Memory B cell (primary cell): ENCODE measurements around the gene THUMPD3.

Source experiments
- ATAC-seq: fragments of 150-1000 bp; cut with Tn5 transposase; 2 replicates; pipeline ENCODE4 v1.10.0; 2021; ENCODE audit warnings: low read depth, mild to moderate bottlenecking, moderate library complexity
- DNase-seq, 2 donors: peaks; one replicate each; pipeline ENCODE4 v3.0.0; 2022; ENCODE audit warnings: low spot score in 2 of 2
- H3K27ac Mint-ChIP-seq: one replicate; pipeline ENCODE4 v1.8.0; 2022; ENCODE audit warnings: mild to moderate bottlenecking, moderate library complexity, mixed read lengths
- H3K27me3 Mint-ChIP-seq: one replicate; pipeline ENCODE4 v1.8.0; 2022; ENCODE audit warnings: mixed read lengths
- H3K36me3 Mint-ChIP-seq: one replicate; pipeline ENCODE4 v1.8.0; 2022; ENCODE audit warnings: mild to moderate bottlenecking, mixed read lengths
- H3K4me1 Mint-ChIP-seq: one replicate; pipeline ENCODE4 v1.8.0; 2022; ENCODE audit warnings: mixed read lengths
- H3K4me3 Mint-ChIP-seq: one replicate; pipeline ENCODE4 v1.8.0; 2022; ENCODE audit warnings: mild to moderate bottlenecking, moderate library complexity, mixed read lengths
- H3K9me3 Mint-ChIP-seq: one replicate; pipeline ENCODE4 v1.8.0; 2022; ENCODE audit warnings: mixed read lengths

Gene THUMPD3

DNA sequence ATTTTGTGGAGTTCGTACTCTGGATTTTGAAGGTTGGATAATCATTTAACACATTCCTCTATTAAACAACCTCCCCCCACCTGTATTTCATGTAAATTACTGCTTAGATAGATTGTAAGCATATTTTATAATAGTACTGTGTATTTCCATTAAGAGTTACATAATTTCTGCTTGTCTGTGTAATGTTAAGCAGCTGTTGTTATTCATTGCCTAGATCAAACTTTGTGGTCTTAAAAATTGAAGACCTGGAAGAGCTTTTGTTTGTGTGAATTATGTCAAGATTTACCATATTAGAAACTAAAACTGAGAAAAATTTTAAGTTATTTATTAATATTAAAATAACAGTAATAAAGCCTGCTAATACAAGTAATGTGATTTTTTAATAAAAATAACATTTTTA lies 45.7 kb downstream of the THUMPD3 start:
- no peaks in the 10 kb centered on the region for H3K9me3 Mint-ChIP-seq
- H3K36me3 Mint-ChIP-seq = peaks cover 4% of the 10 kb centered on the region
- no peak overlapping the region for H3K4me3 Mint-ChIP-seq
- H3K4me1 Mint-ChIP-seq = peaks cover 30% of the 10 kb centered on the region
- DNase-seq (no peak), ATAC-seq (no peak)
- peak overlapping the region; percentile 90 for H3K27ac Mint-ChIP-seq
- no peaks in the 10 kb centered on the region for H3K27me3 Mint-ChIP-seq

DNA sequence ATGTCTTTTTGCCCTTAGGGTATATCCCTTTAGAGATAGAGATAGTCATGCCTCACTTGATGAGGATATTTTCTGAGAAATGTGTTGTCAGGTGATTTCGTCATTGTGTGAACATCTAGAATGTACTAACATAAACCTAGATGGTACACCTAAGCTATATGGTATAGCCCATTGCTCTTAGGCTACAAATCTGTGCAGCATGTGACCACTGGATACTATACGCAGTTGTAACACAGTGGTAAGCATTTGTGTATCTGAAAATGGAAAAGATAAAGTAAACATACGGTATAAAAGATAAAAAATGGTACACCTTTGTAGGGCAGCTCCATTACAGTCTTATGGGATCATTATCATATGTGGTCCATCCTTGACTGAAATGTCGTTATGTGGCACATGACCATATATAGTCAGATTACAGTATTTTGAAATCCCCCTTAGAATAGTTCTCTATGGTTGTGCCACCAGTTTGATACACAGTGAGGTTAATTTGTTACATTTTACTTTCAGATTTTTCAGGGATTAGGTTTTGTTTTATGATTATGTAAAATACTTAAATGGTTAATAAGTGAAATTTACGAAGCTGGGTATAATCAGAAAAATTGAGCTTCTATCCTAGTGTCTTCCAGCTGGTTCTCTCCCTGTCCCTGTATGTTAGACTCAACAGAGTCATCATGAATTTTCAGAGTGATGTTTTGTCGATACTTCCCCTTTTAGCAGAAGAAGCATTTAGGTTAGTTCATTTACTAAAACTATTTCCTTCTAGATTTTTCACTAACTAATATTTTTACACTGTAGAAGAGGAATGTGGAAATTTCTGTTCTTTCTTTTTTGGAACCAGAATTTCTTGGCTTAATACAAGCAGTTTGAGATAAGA lies 47.4 kb downstream of the THUMPD3 start:
- peaks cover 29% of the 10 kb centered on the region for H3K4me1 Mint-ChIP-seq
- H3K4me3 Mint-ChIP-seq = peak overlapping the region; percentile 25
- DNase-seq (peak in 1 of 2 donors; percentile 11), ATAC-seq (peak; percentile 74)
- no peaks in the 10 kb centered on the region for H3K9me3 Mint-ChIP-seq
- peak overlapping the region; percentile 90 for H3K27ac Mint-ChIP-seq
- H3K36me3 Mint-ChIP-seq = peaks cover 7% of the 10 kb centered on the region
- H3K27me3 Mint-ChIP-seq = no peaks in the 10 kb centered on the region

DNA sequence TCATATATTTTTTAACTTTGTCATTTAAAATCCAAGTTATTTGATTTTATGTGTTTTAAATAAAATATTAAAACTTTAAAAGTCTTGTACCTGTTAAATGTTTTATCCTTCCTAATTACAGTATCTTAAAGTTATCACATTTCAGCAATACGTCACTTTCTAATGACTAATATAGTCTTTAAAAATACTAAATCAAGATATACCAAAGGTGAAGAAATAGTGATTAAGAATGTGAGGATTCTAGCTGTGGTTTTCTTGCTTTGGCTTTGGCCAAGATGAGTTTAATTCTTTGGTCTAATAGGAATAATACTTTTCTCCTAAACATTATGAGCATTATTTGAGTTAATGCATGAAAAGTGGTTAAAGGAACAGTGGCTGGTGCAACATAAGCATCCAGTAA lies 48.4 kb downstream of the THUMPD3 start:
- no peaks in the 10 kb centered on the region for H3K9me3 Mint-ChIP-seq
- no peak for ATAC-seq
- DNase-seq = no peak
- no peaks in the 10 kb centered on the region for H3K27me3 Mint-ChIP-seq
- H3K27ac Mint-ChIP-seq = peak overlapping the region; percentile 90
- H3K36me3 Mint-ChIP-seq = peaks cover 12% of the 10 kb centered on the region
- peaks cover 29% of the 10 kb centered on the region for H3K4me1 Mint-ChIP-seq
- H3K4me3 Mint-ChIP-seq = no peak overlapping the region

DNA sequence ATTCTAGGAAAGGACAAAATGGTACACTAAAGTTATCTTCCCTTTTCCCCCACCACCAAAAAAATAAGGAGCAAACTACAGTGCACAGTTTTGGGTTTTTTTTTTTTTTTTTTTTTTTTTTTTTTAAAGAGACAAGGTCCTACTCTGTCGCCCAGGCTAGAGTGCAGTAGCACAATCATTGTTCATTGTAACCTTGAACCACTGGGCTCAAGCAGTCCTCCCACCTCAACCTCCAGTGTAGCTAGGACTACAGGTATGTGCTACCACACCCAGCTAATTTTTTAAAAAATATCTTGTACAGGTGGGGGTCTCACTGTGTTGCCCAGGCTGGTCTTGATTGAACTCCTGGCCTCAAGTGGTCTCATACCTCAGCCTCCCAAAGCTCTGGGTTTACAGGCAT lies 49.4 kb downstream of the THUMPD3 start:
- ATAC-seq (no peak), DNase-seq (no peak)
- Mint-ChIP-seq H3K36me3 (peaks cover 12% of the 10 kb centered on the region), H3K27ac (no peak overlapping the region), H3K27me3 (no peaks in the 10 kb centered on the region), H3K9me3 (no peaks in the 10 kb centered on the region), H3K4me1 (peaks cover 27% of the 10 kb centered on the region), H3K4me3 (no peak overlapping the region)

DNA sequence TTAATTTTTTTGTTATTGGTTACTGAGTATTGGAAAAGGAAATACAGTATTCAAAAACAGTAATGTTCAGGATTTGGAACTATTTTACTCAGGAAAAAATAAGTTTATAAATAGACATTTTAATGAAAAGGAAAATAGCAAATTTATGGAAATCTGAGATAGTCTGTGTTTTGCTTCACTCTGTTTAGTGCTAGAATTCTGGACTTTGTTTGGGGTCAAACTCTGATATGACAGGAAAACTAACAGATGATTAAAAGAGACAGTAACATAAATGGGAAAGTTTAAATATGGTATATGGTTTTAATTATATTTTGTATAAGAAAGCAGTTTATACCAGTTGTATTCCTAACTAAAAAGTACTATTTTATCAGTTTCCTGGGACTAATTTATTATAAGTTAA lies 52.0 kb downstream of the THUMPD3 start:
- Mint-ChIP-seq H3K36me3 (peaks cover 11% of the 10 kb centered on the region), H3K27me3 (no peaks in the 10 kb centered on the region), H3K9me3 (no peaks in the 10 kb centered on the region), H3K4me1 (peaks cover 16% of the 10 kb centered on the region), H3K27ac (no peak overlapping the region), H3K4me3 (no peak overlapping the region)
- ATAC-seq (no peak), DNase-seq (no peak)

DNA sequence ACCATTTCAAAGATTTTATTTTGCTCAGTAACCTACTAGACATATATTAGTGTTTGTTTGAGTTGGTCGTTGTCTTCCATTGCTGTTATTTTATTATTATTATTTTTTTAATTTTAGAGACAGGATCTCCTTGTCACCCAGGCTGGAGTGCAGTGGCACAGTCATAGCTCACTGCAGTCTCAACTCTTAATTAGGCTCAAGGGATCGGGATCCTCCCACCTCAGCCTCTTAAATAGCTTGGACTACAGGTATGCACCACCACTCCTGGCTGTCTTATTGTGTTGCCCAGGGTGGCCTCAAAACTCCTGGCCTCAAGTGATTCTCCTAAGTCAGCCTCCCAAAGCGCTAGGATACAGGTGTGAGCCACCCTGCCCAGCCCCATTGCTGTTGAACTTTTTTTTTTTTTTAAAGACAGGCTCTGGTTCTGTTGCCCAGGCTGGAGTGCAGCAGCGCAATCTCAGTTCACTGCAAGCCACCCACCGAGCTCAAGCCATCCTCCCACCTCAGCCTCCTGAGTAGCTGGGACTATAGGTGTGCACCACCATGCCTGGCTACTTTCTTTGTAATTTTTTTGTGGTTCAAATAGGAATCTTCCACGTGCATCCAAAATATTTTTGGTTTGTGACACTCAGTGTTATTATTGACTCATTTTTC lies 52.8 kb downstream of the THUMPD3 start:
- H3K4me1 Mint-ChIP-seq = peaks cover 13% of the 10 kb centered on the region
- ATAC-seq (no peak), DNase-seq (no peak)
- H3K4me3 Mint-ChIP-seq = no peak overlapping the region
- H3K9me3 Mint-ChIP-seq = no peaks in the 10 kb centered on the region
- H3K27ac Mint-ChIP-seq = no peak overlapping the region
- H3K36me3 Mint-ChIP-seq = peaks cover 10% of the 10 kb centered on the region
- no peaks in the 10 kb centered on the region for H3K27me3 Mint-ChIP-seq

DNA sequence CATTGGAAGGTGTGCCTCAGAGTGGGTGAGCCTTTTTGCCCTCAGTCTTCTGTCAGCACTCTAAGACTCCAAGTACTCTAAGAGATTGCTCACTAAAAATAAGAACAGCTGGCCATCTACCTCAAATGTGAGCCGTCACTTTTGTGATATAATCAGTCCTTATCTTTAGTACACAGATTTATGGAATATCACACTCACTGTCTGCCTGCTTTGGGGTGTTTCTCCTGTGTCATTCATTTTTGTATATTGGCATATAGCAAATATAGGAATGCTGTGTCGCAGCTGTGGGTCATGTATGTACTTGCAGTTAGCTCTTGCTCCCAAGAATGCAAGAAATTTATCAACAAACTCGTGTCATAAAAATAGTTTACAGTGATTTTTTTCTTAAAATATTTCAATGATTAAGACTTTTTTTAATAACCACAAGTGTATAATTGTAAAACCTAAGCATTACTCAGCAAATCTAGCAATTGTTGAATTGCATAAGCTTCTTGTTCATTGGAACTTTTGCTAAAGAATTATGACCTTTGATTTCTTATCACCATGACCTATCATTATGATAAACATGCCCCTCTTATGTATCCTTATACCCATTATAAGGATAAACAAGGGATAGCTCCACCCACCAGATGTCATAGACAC lies 53.4 kb downstream of the THUMPD3 start:
- DNase-seq (no peak), ATAC-seq (no peak)
- Mint-ChIP-seq H3K36me3 (peaks cover 10% of the 10 kb centered on the region), H3K4me1 (peaks cover 18% of the 10 kb centered on the region), H3K9me3 (no peaks in the 10 kb centered on the region), H3K27ac (no peak overlapping the region), H3K27me3 (no peaks in the 10 kb centered on the region), H3K4me3 (no peak overlapping the region)

DNA sequence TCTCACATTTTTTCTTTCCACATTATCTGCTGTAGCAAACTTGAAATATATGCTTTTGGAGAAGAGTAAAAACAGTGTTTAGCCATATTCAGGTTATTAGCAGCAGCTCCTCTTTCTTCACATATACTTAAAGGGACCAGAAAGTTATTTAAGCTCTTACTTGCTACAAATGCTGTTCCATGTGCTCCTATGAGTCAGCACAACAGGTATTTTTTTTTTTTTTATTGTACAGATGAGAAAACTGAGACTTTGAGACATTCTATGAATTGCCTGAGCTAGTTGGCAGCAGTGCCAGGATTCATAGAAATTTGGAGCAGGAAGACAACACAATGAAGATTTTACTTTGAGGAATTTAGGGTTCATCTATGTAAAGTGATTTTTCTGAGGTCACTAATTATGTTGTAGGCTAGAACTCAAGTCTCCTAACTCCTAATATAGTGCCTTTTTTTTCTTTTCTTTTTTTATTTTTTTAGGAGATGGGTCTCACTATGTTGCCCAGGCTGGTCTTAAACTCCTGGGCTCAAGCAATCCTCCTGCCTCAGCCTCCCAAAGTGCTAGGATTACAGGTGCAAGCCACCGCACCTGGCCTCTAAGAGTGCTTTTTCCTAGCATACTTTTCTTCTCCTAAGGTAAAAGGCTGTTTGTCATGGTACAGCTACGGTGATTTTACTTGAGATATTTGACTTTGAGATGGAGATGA lies 58.1 kb downstream of the THUMPD3 start:
- no peak overlapping the region for H3K4me3 Mint-ChIP-seq
- H3K27ac Mint-ChIP-seq = peak overlapping the region; percentile 78
- H3K9me3 Mint-ChIP-seq = no peaks in the 10 kb centered on the region
- peaks cover 23% of the 10 kb centered on the region for H3K4me1 Mint-ChIP-seq
- no peak for ATAC-seq
- H3K27me3 Mint-ChIP-seq = no peaks in the 10 kb centered on the region
- no peak for DNase-seq
- peaks cover 6% of the 10 kb centered on the region for H3K36me3 Mint-ChIP-seq

DNA sequence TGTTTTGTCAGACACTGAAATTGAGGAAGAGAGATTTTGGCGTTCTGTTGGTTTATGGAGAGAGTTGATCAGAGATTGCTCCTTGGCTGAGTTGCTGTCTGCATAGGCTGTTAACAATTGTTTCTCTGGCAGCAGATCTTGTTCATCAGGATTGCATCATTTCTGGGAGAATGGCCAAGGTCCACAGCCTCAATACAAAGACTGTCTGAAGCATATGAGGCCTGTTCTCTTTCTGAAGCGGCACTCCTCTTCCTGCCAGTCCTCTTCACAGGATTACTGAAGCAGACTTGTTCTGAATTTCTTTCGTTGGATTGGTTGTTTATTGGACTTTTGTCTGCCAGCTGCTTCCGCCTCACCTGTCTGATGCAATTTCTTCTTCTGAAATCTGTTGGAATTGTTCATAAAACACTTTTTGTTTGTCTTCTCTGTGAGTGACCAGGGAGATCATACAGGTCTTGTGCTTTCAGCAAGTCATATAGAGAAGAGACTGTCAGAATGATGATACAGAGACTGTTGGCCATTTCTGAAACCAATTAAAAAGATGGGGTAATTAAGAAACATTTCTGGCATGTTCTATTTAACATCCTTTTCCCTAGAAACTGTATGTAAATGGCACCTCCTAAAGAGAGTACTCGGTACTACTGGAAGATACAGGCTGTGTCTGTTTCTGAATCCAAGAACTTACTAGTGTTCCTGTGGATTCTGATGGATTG lies 60.0 kb downstream of the THUMPD3 start:
- Mint-ChIP-seq H3K4me3 (no peak overlapping the region), H3K4me1 (peaks cover 20% of the 10 kb centered on the region), H3K27ac (peak overlapping the region; percentile 88), H3K9me3 (no peaks in the 10 kb centered on the region), H3K36me3 (peaks cover 6% of the 10 kb centered on the region), H3K27me3 (no peaks in the 10 kb centered on the region)
- ATAC-seq (peak; percentile 73), DNase-seq (peak in 1 of 2 donors; percentile 22)

DNA sequence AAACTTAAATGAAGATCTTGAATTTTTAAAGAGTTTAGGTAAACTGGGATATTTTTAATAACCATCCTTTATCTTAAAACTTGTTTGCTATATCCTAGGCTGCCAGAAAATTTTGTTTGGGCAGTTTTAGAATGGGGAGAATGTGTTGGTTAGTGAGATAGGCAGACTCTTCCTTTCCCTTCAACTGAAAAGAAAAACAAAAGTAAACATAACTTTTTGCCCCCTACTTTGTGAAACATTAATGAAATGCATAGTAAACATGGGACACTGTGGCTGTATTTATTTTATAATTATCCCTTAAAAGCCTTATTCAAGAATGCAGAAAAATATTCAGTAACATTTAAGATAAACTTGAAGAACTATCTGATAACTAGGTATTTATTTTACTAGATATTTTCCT lies 65.6 kb downstream of the THUMPD3 start:
- no peak overlapping the region for H3K27ac Mint-ChIP-seq
- no peak for ATAC-seq
- H3K27me3 Mint-ChIP-seq = no peaks in the 10 kb centered on the region

DNA sequence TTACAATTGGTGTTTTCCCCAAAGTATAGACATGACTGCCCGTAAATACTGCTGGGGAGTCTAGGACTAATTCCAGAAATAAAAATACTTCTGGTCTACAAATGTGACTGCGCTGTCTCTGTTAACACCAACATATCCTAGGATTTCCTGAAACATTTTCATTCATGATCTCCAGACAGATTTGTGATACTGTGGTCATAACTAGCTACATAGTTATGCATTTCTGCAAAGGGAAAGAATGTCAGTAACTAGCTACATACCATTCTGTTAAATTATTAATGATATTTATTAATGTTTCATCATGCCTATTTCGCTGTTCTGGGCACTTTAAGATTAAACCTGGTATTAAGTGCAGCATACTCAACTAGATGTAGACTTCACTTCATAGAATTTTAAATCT lies 67.9 kb downstream of the THUMPD3 start:
- H3K4me1 Mint-ChIP-seq = peaks cover 2% of the 10 kb centered on the region
- peaks cover 40% of the 10 kb centered on the region for H3K36me3 Mint-ChIP-seq
- no peak overlapping the region for H3K27ac Mint-ChIP-seq
- no peaks in the 10 kb centered on the region for H3K27me3 Mint-ChIP-seq
- DNase-seq (no peak), ATAC-seq (no peak)
- no peaks in the 10 kb centered on the region for H3K9me3 Mint-ChIP-seq
- no peak overlapping the region for H3K4me3 Mint-ChIP-seq

More for the DNA sequence above, 65.6 kb downstream of the THUMPD3 start:
- peaks cover 2% of the 10 kb centered on the region for H3K4me1 Mint-ChIP-seq
- H3K4me3 Mint-ChIP-seq = no peak overlapping the region
- H3K9me3 Mint-ChIP-seq = no peaks in the 10 kb centered on the region
- H3K36me3 Mint-ChIP-seq = peaks cover 23% of the 10 kb centered on the region
- DNase-seq = no peak

DNA sequence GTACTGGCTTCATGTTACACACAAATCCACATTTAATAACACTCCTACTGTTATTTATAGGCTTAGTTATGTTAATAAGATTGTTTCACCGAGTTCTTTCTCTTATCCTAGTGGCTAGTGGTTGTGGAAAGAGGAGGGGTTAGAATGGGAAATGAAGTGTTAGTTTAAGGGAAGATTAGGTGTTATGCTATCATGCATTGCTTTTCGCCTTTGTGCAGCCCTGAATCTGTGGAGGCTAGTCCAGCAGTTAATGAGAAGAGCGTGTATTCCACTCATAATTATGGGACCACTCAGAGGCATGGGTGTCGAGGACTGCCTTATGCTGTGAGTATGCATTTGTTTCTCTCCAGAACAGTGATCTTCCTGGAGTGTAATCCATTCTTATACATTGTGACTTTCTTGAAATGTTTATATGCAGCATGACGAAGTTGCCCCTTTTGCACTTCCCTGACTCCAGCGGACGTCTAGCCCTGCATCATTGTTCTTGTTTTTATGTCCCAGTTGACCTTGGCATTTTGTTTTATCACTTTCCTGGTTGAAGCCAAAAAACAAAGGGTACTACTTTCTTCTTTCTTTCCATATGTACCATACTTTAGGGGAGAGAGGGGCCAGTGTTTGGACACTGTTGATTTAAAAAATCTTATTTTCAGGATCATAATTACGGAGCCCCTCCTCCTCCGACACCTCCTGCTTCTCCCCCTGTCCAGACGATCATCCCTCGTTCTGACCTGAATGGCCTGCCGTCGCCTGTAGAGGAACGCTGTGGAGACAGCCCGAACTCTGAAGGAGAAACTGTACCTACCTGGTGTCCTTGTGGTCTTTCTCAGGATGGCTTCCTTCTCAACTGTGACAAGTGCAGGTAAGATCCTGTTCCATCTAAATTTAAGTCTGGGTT lies 71.0 kb downstream of the THUMPD3 start:
- no peak for ATAC-seq
- Mint-ChIP-seq H3K4me1 (peaks cover 2% of the 10 kb centered on the region), H3K27ac (no peak overlapping the region), H3K36me3 (peaks cover 44% of the 10 kb centered on the region), H3K27me3 (no peaks in the 10 kb centered on the region), H3K4me3 (no peak overlapping the region), H3K9me3 (no peaks in the 10 kb centered on the region)
- DNase-seq = no peak

DNA sequence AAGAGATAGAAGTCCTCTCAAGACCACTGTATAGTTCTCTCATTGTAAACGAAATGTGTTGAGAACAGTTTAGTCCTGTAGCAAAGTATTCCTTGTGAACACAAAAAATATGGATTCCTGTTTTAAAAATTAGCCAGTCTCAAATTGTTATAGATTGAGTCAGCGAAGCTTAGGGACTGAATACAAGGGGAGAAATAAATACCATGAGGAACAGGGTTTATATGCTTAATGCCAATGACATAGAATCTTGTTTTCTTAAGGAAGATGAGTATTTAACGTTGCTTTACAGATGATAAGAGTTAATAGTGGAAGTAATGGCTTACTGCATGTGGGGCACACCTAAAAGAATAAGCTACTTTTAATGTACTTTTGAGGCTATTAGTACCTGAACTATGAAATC lies 72.5 kb downstream of the THUMPD3 start:
- Mint-ChIP-seq H3K27me3 (no peaks in the 10 kb centered on the region), H3K9me3 (no peaks in the 10 kb centered on the region), H3K4me1 (peaks cover 2% of the 10 kb centered on the region), H3K4me3 (no peak overlapping the region), H3K36me3 (peaks cover 39% of the 10 kb centered on the region), H3K27ac (no peak overlapping the region)
- ATAC-seq (no peak), DNase-seq (no peak)
